ENCODE data around the gene TSC1. TPM values are rescaled to one million over a fixed set of nuclear protein-coding genes. Genes with fewer than 3 reads are reported as not detected.
"Not testable (repeated sequence)": the region's sequence is repeated elsewhere in the genome, so short reads cannot be mapped to it uniquely, and the experiment has no call there.

Gene TSC1
- 10 to 100 TPM in 11 of 12 donors, not detected in 1; 26.5 to 53.0 (median 32.6) TPM for polyA plus RNA-seq (ENCODE audit: insufficient read length in 12 of 12)
- long read RNA-seq, donor 1, partial matches to known transcripts, result 8 of 13 reads
- long read RNA-seq, donor 1, other reads (novel, unspliced or antisense), result 0 of 13 reads
- long read RNA-seq, donor 2, full-length matches to known transcripts, result 6 of 6 reads
- long read RNA-seq, donor 2, partial matches to known transcripts, result 0 of 6 reads
- long read RNA-seq, donor 2, other reads (novel, unspliced or antisense), result 0 of 6 reads
- long read RNA-seq, donor 3, partial matches to known transcripts, result 0 of 3 reads
- long read RNA-seq, donor 3, other reads (novel, unspliced or antisense), result 0 of 3 reads
- long read RNA-seq, donor 4, partial matches to known transcripts, result 0 of 1 reads
- long read RNA-seq, donor 4, other reads (novel, unspliced or antisense), result 0 of 1 reads
- long read RNA-seq, donor 5, result 0 reads
- long read RNA-seq, donor 6, partial matches to known transcripts, result 0 of 2 reads
- long read RNA-seq, donor 6, other reads (novel, unspliced or antisense), result 0 of 2 reads
- long read RNA-seq, donor 7, partial matches to known transcripts, result 0 of 2 reads
- long read RNA-seq, donor 7, other reads (novel, unspliced or antisense), result 0 of 2 reads
- long read RNA-seq, donor 8, full-length matches to known transcripts, result 9 of 9 reads
- long read RNA-seq, donor 8, partial matches to known transcripts, result 0 of 9 reads
- long read RNA-seq, donor 8, other reads (novel, unspliced or antisense), result 0 of 9 reads
- long read RNA-seq, donor 9, partial matches to known transcripts, result 0 of 1 reads
- long read RNA-seq, donor 9, other reads (novel, unspliced or antisense), result 0 of 1 reads
- long read RNA-seq, donor 10, full-length matches to known transcripts, result 4 of 4 reads
- long read RNA-seq, donor 10, partial matches to known transcripts, result 0 of 4 reads
- long read RNA-seq, donor 10, other reads (novel, unspliced or antisense), result 0 of 4 reads
- long read RNA-seq, donor 11, partial matches to known transcripts, result 0 of 3 reads
- long read RNA-seq, donor 11, other reads (novel, unspliced or antisense), result 0 of 3 reads

GRCh38 chr9:132944294-132945185 lies at the start of gene TSC1:
Gene TSC1, minus strand, starts transcription at chr9:132944616. Its CDS starts 15,744 bp downstream, at chr9:132928872.
- peak; percentile 94 for DNase-seq

GRCh38 chr9:132993511-132993939 lies 49.1 kb upstream of the TSC1 start:
- no peak for DNase-seq

- DNase-seq, result no peak
Measured at GRCh38 chr9:132991351-132992300, 47.2 kb upstream of the TSC1 start.

GRCh38 chr9:132990781-132991180 lies 46.4 kb upstream of the TSC1 start:
- no peak for DNase-seq

- not testable (repeated sequence) for DNase-seq
Measured at GRCh38 chr9:132989998-132990557, 45.7 kb upstream of the TSC1 start.

GRCh38 chr9:132989414-132989996 lies 45.1 kb upstream of the TSC1 start:
- no peak for DNase-seq

- DNase-seq, result no peak
Measured at GRCh38 chr9:132989014-132989310, 44.5 kb upstream of the TSC1 start.

- no peak for DNase-seq
Measured at GRCh38 chr9:132988244-132989013, 44.0 kb upstream of the TSC1 start.

- DNase-seq, result no peak
Measured at GRCh38 chr9:132986640-132987620, 42.5 kb upstream of the TSC1 start.

- DNase-seq, result no peak
Measured at GRCh38 chr9:132986114-132986513, 41.7 kb upstream of the TSC1 start.

GRCh38 chr9:132985489-132985888 lies 41.1 kb upstream of the TSC1 start:
- DNase-seq, result no peak

GRCh38 chr9:132985071-132985350 lies 40.6 kb upstream of the TSC1 start:
- DNase-seq, result no peak

GRCh38 chr9:132984202-132985070 lies 40.0 kb upstream of the TSC1 start:
- no peak for DNase-seq

GRCh38 chr9:132983491-132984201 lies 39.2 kb upstream of the TSC1 start:
- DNase-seq, result no peak

- no peak for DNase-seq
Measured at GRCh38 chr9:132982458-132982857, 38.0 kb upstream of the TSC1 start.

GRCh38 chr9:132980157-132980556 lies 35.7 kb upstream of the TSC1 start:
- DNase-seq, result no peak
